PC-3 (cell line): Measurements from ENCODE around the gene CNTN1.

Experiments
- EZH2phosphoT487 ChIP-seq: fragments of 300-600 bp; sonication (generic); IDR thresholded peaks from 2 replicates; pipeline ENCODE4 v1.6.1; 2018; ENCODE audit warnings: mild to moderate bottlenecking, antibody characterized with exemption, low read length, borderline replicate concordance
- TF ChIP-seq, protein P1 (sequence below): fragments of 300-600 bp; sonication (generic); conservative IDR thresholded peaks from 2 replicates; pipeline ENCODE4 v1.5.1; 2017; ENCODE audit warnings: antibody characterized with exemption, low read depth, mild to moderate bottlenecking, low read length

DNA sequence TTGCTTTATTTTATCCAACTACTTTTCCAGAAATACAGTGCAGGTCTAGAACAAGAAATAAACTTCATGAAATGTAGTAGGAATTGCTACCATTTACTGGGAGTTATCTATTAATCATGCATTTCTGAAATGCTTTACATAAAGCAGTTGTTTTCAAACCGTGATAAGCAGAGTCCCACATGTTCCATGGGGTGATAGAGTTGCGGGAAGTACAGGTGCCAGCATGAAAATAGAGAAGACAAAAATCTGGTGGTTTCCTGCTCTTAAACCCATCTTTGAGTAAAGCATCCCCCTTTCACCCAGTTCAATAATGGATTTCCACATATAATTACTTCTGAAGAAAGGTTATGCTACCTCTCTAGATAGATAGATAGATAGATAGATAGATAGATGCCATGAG is 372.2 kb downstream of the CNTN1 start:
- TF ChIP-seq, protein P1, sequence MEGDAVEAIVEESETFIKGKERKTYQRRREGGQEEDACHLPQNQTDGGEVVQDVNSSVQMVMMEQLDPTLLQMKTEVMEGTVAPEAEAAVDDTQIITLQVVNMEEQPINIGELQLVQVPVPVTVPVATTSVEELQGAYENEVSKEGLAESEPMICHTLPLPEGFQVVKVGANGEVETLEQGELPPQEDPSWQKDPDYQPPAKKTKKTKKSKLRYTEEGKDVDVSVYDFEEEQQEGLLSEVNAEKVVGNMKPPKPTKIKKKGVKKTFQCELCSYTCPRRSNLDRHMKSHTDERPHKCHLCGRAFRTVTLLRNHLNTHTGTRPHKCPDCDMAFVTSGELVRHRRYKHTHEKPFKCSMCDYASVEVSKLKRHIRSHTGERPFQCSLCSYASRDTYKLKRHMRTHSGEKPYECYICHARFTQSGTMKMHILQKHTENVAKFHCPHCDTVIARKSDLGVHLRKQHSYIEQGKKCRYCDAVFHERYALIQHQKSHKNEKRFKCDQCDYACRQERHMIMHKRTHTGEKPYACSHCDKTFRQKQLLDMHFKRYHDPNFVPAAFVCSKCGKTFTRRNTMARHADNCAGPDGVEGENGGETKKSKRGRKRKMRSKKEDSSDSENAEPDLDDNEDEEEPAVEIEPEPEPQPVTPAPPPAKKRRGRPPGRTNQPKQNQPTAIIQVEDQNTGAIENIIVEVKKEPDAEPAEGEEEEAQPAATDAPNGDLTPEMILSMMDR, result no peak
- TF ChIP-seq EZH2phosphoT487, result no peak
